ENCODE results near the gene NUP93.

The NUP93 gene

DNA sequence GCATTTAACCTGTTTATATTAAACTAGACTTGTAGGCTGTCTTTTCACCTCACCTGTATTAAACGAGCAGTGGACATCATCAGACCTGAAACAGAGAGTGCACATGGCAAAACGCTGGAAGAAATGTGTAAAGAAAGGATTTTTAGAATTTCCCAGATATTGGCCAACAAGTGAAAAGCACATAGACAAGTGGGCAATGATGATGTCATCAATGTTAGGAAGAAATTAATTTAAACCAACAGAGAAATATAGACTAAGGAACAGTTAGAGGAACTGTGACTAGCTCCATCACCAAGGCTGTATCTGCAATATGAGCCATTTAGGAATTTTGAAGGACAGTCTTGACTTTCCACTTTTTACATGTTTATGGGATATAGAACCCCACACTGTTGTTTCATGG, 67.9 kb downstream of the NUP93 start:
- H3K9ac ChIP-seq (ENCODE audit: low read depth, low read length) = no peak overlapping the region
- no peak overlapping the region for H3K4me2 ChIP-seq (ENCODE audit: insufficient read depth, low read length)
- no peaks in the 10 kb centered on the region for H3K4me1 ChIP-seq (ENCODE audit: insufficient read depth, low read length)

DNA sequence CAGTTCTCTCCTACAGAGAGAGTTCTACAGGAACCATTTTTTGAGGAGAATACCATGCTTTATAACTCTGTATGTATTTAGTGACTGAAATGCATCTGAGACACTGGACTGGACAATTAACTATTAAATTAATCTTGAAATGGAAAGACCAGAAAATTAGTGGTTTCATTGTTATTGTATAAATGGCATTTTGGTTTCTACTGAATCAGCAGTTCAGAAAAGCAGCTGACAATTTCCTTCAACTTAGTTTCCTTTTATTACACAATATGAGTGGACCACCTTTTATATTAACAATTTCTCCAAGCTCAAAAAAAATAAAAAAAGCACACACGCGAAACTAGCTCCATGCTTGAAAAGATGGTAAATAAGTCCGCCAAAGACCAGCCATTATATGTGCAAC, 69.0 kb downstream of the NUP93 start:
- DNase-seq (no peak), ATAC-seq (ENCODE audit: insufficient read depth, low read depth) (no peak)
- Histone ChIP-seq H3K4me2 (ENCODE audit: insufficient read depth, low read length) (no peak overlapping the region), H3K4me3 (ENCODE audit: low read depth in 1 of 2, low read length in 2 of 2) (no peak overlapping the region), H4K20me1 (ENCODE audit: insufficient read depth, low read length) (peaks cover 4% of the 10 kb centered on the region), H3K9ac (ENCODE audit: low read depth, low read length) (no peak overlapping the region), H3K79me2 (ENCODE audit: insufficient read depth, low read length) (peaks cover 20% of the 10 kb centered on the region; the same call in 1 of the 2 replicates), H3K36me3 (ENCODE audit: insufficient read depth, low read length) (peaks cover 27% of the 10 kb centered on the region; the same call in 1 of the 2 replicates), H3K9me3 (ENCODE audit: insufficient read depth, low read length, severe bottlenecking) (no peaks in the 10 kb centered on the region), H3K4me1 (ENCODE audit: insufficient read depth, low read length) (no peaks in the 10 kb centered on the region), H2AFZ (ENCODE audit: low read depth, low read length) (no peak overlapping the region), H3K27me3 (ENCODE audit: insufficient read depth, low read length, poor library complexity) (no peaks in the 10 kb centered on the region), H3K27ac (ENCODE audit: low read length) (no peak overlapping the region)
- TF ChIP-seq, protein P1, sequence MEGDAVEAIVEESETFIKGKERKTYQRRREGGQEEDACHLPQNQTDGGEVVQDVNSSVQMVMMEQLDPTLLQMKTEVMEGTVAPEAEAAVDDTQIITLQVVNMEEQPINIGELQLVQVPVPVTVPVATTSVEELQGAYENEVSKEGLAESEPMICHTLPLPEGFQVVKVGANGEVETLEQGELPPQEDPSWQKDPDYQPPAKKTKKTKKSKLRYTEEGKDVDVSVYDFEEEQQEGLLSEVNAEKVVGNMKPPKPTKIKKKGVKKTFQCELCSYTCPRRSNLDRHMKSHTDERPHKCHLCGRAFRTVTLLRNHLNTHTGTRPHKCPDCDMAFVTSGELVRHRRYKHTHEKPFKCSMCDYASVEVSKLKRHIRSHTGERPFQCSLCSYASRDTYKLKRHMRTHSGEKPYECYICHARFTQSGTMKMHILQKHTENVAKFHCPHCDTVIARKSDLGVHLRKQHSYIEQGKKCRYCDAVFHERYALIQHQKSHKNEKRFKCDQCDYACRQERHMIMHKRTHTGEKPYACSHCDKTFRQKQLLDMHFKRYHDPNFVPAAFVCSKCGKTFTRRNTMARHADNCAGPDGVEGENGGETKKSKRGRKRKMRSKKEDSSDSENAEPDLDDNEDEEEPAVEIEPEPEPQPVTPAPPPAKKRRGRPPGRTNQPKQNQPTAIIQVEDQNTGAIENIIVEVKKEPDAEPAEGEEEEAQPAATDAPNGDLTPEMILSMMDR (IDR thresholded peaks at IDR 0.05; ENCODE audit: borderline replicate concordance, extremely low read depth, low read length, poor library complexity, severe bottlenecking) = no peak
- TF ChIP-seq EZH2 (IDR thresholded peaks at IDR 0.05; ENCODE audit: borderline replicate concordance, low read depth, low read length, severe bottlenecking) = no peak

More for the DNA sequence above, 67.9 kb downstream of the NUP93 start:
- H3K27me3 ChIP-seq (ENCODE audit: insufficient read depth, low read length, poor library complexity) = no peaks in the 10 kb centered on the region
- H2AFZ ChIP-seq (ENCODE audit: low read depth, low read length) = no peak overlapping the region
- no peak for DNase-seq
- no peaks in the 10 kb centered on the region for H3K9me3 ChIP-seq (ENCODE audit: insufficient read depth, low read length, severe bottlenecking)
- peaks cover 24% of the 10 kb centered on the region for H3K79me2 ChIP-seq (ENCODE audit: insufficient read depth, low read length)
- H3K27ac ChIP-seq (ENCODE audit: low read length) = no peak overlapping the region
- H3K36me3 ChIP-seq (ENCODE audit: insufficient read depth, low read length) = peaks cover 21% of the 10 kb centered on the region; the same call in 1 of the 2 replicates
- TF ChIP-seq EZH2 (IDR thresholded peaks at IDR 0.05; ENCODE audit: borderline replicate concordance, low read depth, low read length, severe bottlenecking) = no peak
- TF ChIP-seq, protein P1 (IDR thresholded peaks at IDR 0.05; ENCODE audit: borderline replicate concordance, extremely low read depth, low read length, poor library complexity, severe bottlenecking) = no peak
- peaks cover 10% of the 10 kb centered on the region for H4K20me1 ChIP-seq (ENCODE audit: insufficient read depth, low read length)
- no peak for ATAC-seq (ENCODE audit: insufficient read depth, low read depth)
- no peak overlapping the region for H3K4me3 ChIP-seq (ENCODE audit: low read depth in 1 of 2, low read length in 2 of 2)

DNA sequence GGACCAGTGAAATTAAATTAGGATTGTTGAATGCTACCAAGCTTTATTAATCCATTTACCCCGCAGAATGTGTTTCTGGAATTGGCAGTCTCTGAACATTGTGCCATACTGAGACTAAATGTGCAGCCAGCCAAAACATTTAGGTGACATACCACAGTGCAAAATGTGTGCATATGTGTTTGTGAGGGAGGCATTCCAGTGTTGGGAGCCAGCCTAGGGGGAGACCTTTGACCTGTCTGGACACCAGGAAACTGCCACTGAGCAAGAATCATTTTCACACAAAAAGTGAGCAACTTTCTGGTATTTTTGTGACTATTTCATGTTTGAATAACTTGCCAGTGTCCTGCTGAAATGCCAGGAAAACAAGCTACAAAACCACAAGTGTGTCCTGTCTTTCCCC, 70.4 kb downstream of the NUP93 start:
- Histone ChIP-seq H3K79me2 (ENCODE audit: insufficient read depth, low read length) (peaks cover 18% of the 10 kb centered on the region; the same call in 1 of the 2 replicates), H3K9me3 (ENCODE audit: insufficient read depth, low read length, severe bottlenecking) (no peaks in the 10 kb centered on the region), H4K20me1 (ENCODE audit: insufficient read depth, low read length) (peaks cover 4% of the 10 kb centered on the region), H3K4me3 (ENCODE audit: low read depth in 1 of 2, low read length in 2 of 2) (no peak overlapping the region), H3K4me2 (ENCODE audit: insufficient read depth, low read length) (no peak overlapping the region), H2AFZ (ENCODE audit: low read depth, low read length) (no peak overlapping the region), H3K27me3 (ENCODE audit: insufficient read depth, low read length, poor library complexity) (no peaks in the 10 kb centered on the region), H3K9ac (ENCODE audit: low read depth, low read length) (no peak overlapping the region), H3K27ac (ENCODE audit: low read length) (no peak overlapping the region), H3K36me3 (ENCODE audit: insufficient read depth, low read length) (peaks cover 36% of the 10 kb centered on the region), H3K4me1 (ENCODE audit: insufficient read depth, low read length) (no peaks in the 10 kb centered on the region)
- TF ChIP-seq, protein P1 (IDR thresholded peaks at IDR 0.05; ENCODE audit: borderline replicate concordance, extremely low read depth, low read length, poor library complexity, severe bottlenecking) = no peak
- no peak for TF ChIP-seq EZH2 (IDR thresholded peaks at IDR 0.05; ENCODE audit: borderline replicate concordance, low read depth, low read length, severe bottlenecking)
- no peak for ATAC-seq (ENCODE audit: insufficient read depth, low read depth)
- no peak for DNase-seq

Measured in DND-41 (cell line).